Thoracic aorta (tissue), 2 donors: ENCODE data around the gene ZEB1. TPM values are rescaled to one million over a fixed set of nuclear protein-coding genes. Genes with fewer than 3 reads are reported as not detected.

Experiments
- ATAC-seq: fragments of 150-250 bp; one replicate; pipeline ENCODE4 v1.8.0; 2017; ENCODE audit warnings: low read depth; ENCODE audit not compliant: insufficient number of reproducible peaks, low FRiP score
- DNase-seq: peaks from one replicate; pipeline ENCODE4 v3.0.0-alpha.2; 2020; ENCODE audit warnings: low spot score
- H3K27ac ChIP-seq, 2 donors: fragments of 200-600 bp; sonication (generic); 1 replicate in 1 of 2; 2 replicates in 1 of 2; pipeline ENCODE4 v1.5.1; 2016; ENCODE audit warnings: mild to moderate bottlenecking in 2 of 2, moderate library complexity in 2 of 2
- H3K27me3 ChIP-seq: fragments of 200-600 bp; sonication (generic); replicated peaks from 2 replicates; pipeline ENCODE4 v1.6.0; 2016; ENCODE audit warnings: mild to moderate bottlenecking; ENCODE audit not compliant: insufficient read depth
- H3K36me3 ChIP-seq: fragments of 200-600 bp; sonication (generic); one replicate; pipeline ENCODE4 v1.5.1; 2016
- H3K4me1 ChIP-seq, 2 donors: fragments of 200-600 bp; sonication (generic); 1 replicate in 1 of 2; 2 replicates in 1 of 2; pipeline versions ENCODE4 v1.5.1 to v1.6.0; 2016; ENCODE audit warnings: low read depth in 2 of 2, mild to moderate bottlenecking in 1 of 2; ENCODE audit not compliant: control insufficient read depth in 1 of 2
- H3K4me3 ChIP-seq: fragments of 200-600 bp; sonication (generic); 2 replicates; pipeline ENCODE4 v1.5.1; 2016; ENCODE audit warnings: mild to moderate bottlenecking
- H3K9me3 ChIP-seq: fragments of 200-600 bp; sonication (generic); 2 replicates; pipeline ENCODE4 v1.5.1; 2016
- CTCF ChIP-seq: fragments of 200-600 bp; sonication (generic); IDR thresholded peaks from one replicate; pipeline ENCODE4 v1.5.1; 2019; ENCODE audit warnings: antibody characterized with exemption
- total RNA-seq, 2 donors: library from RNA; depleted of rRNA; stranded (reverse); fragments of >200 nt; gene quantifications; one replicate each; pipeline versions ENCODE4 v1.1.0 to v1.2.3, GENCODE V29; 2016

Gene ZEB1
- total RNA-seq, 2 donors from 2014 or later: 101 to 179 TPM

GRCh38 chr10:31390804-31391203 is 71.8 kb downstream of the ZEB1 start:
- ATAC-seq: no peak
- Histone ChIP-seq H3K27ac (no peak overlapping the region), H3K4me3 (no peak overlapping the region), H3K27me3 (no peaks in the 10 kb centered on the region), H3K36me3 (no peaks in the 10 kb centered on the region), H3K4me1 (peaks cover 5 to 12% of the 10 kb centered on the region in 2 donors), H3K9me3 (no peaks in the 10 kb centered on the region)
- TF ChIP-seq CTCF: no peak
- DNase-seq: no peak

GRCh38 chr10:31393844-31394243 is 74.8 kb downstream of the ZEB1 start:
- H3K9me3 ChIP-seq: no peaks in the 10 kb centered on the region
- no peak overlapping the region for H3K4me3 ChIP-seq
- no peak for TF ChIP-seq CTCF
- H3K36me3 ChIP-seq: no peaks in the 10 kb centered on the region
- H3K27me3 ChIP-seq: no peaks in the 10 kb centered on the region
- H3K27ac ChIP-seq: no peak overlapping the region
- no peak for DNase-seq
- peaks cover 26 to 35% of the 10 kb centered on the region in 2 donors for H3K4me1 ChIP-seq
- no peak for ATAC-seq

GRCh38 chr10:31395695-31396094 is 76.7 kb downstream of the ZEB1 start:
- no peaks in the 10 kb centered on the region for H3K36me3 ChIP-seq
- H3K4me1 ChIP-seq: peaks cover 37 to 52% of the 10 kb centered on the region in 2 donors
- TF ChIP-seq CTCF: no peak
- DNase-seq (no peak), ATAC-seq (peak; percentile 88)
- peak overlapping the region; percentile 16 to 71 for H3K27ac ChIP-seq
- peak overlapping the region; percentile 25 for H3K4me3 ChIP-seq
- H3K9me3 ChIP-seq: no peaks in the 10 kb centered on the region
- H3K27me3 ChIP-seq: no peaks in the 10 kb centered on the region

GRCh38 chr10:31396376-31396775 is 77.4 kb downstream of the ZEB1 start:
- ATAC-seq (no peak), DNase-seq (no peak)
- peaks cover 44 to 58% of the 10 kb centered on the region in 2 donors for H3K4me1 ChIP-seq
- no peaks in the 10 kb centered on the region for H3K27me3 ChIP-seq
- no peak for TF ChIP-seq CTCF
- H3K4me3 ChIP-seq: peak overlapping the region; percentile 11
- no peaks in the 10 kb centered on the region for H3K36me3 ChIP-seq
- H3K9me3 ChIP-seq: no peaks in the 10 kb centered on the region
- peak overlapping the region in 1 of 2 donors; percentile 71 for H3K27ac ChIP-seq

GRCh38 chr10:31397852-31398251 is 78.8 kb downstream of the ZEB1 start:
- Histone ChIP-seq H3K4me1 (peaks cover 51 to 71% of the 10 kb centered on the region in 2 donors), H3K36me3 (no peaks in the 10 kb centered on the region), H3K4me3 (no peak overlapping the region), H3K27me3 (no peaks in the 10 kb centered on the region), H3K9me3 (no peaks in the 10 kb centered on the region), H3K27ac (peak overlapping the region in 1 of 2 donors; percentile 65)
- ATAC-seq (no peak), DNase-seq (no peak)
- no peak for TF ChIP-seq CTCF
